Measurements from ENCODE around the gene SEMA6B.

SEMA6B gene

DNA sequence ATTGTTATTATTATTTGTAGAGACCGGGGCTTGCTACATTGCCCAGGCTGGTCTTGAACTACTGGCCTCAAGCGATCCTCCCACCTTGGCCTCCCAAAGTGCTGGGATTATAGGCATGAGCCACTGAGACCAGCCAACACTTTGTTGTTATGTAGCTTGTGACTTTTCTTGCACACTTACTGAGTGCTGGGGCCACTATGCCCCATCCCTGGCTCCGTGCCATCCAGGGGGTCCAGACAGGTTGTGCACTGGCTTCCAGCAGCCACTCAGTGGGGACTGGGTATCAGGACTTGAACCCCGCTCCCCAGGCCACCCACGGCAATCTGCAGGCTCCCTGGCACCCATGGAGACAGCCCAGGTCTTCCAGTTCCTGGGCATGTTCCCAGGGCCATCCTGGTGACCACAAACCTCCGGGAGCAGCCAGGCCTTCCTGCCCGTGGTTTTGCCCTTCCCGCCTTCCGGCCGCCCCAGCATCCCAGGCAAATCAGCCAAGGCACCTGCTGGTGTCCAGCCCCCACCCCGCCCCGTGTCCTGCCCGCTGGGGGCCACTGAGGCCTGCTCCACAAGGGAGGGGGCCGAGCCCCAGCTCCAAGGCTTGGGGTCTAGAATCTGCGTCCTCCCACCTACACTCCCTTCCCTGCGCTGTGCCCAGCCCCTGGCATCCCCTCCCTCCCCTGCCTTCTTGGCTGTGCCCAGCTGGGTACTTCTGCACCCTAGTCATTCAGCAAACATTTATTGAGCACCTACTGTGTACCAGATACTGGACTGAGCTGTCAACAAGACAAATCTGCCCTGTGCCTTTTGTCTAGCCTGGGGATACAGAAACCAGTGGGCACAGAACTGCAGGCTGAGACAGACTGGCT, 23.7 kb upstream of the SEMA6B start:
- Mint-ChIP-seq H3K4me3 (peak overlapping the region; percentile 21), H3K9me3 (no peaks in the 10 kb centered on the region), H3K36me3 (no peaks in the 10 kb centered on the region), H3K27ac (no peak overlapping the region), H3K4me1 (peaks cover 9% of the 10 kb centered on the region), H3K27me3 (peaks cover 31% of the 10 kb centered on the region)
- DNase-seq (ENCODE audit: low spot score in 2 of 2) (no peak), ATAC-seq (ENCODE audit: low read depth) (no peak)

DNA sequence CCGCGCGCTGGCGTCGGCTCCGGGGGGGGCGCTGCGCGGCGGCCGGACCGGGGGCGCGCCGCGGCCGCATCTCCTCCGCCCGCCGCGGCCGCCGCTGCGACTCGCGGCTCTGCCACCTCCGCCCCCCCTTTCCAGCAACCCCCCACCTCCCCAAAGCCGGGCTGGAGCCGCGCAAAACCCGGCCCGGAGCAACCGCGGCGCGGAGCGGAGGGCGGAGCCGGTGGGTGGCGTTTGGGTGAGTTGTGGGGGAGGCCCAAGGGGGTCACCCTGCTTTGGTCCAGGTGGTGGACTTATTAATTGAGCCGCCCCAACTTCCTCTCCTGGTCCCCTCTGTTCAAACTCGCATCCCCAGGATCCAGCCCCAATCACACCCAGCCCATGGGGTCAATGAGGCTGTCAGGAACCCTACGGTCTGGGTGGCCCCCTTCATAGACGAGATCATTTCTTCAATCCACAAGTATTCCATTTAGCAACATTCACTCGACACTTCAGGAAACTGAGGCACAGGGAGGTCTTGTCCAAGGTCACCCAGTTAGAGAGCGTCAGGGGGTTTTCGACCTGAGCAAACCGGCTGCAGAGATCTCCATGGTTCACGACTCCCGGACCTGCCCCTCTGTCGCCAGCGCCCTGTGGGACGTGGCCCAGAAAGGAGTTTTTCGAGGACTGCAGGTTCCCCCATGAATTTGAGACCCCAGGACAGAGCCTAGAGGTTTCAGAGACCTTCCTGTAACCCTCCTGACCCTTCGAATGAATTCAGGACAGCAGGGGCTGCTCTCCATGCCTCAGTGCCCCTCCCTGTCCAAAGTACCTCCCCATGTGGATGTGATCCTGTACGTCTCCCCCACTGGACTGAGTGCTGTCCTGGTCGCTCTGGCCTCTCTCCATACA, 22.4 kb upstream of the SEMA6B start:
- ATAC-seq (ENCODE audit: low read depth) (no peak), DNase-seq (ENCODE audit: low spot score in 2 of 2) (no peak)
- H3K9me3 Mint-ChIP-seq = no peaks in the 10 kb centered on the region
- no peak overlapping the region for H3K27ac Mint-ChIP-seq
- H3K4me1 Mint-ChIP-seq = peaks cover 9% of the 10 kb centered on the region
- no peaks in the 10 kb centered on the region for H3K36me3 Mint-ChIP-seq
- peak overlapping the region; percentile 56 for H3K4me3 Mint-ChIP-seq
- peaks cover 26% of the 10 kb centered on the region for H3K27me3 Mint-ChIP-seq

DNA sequence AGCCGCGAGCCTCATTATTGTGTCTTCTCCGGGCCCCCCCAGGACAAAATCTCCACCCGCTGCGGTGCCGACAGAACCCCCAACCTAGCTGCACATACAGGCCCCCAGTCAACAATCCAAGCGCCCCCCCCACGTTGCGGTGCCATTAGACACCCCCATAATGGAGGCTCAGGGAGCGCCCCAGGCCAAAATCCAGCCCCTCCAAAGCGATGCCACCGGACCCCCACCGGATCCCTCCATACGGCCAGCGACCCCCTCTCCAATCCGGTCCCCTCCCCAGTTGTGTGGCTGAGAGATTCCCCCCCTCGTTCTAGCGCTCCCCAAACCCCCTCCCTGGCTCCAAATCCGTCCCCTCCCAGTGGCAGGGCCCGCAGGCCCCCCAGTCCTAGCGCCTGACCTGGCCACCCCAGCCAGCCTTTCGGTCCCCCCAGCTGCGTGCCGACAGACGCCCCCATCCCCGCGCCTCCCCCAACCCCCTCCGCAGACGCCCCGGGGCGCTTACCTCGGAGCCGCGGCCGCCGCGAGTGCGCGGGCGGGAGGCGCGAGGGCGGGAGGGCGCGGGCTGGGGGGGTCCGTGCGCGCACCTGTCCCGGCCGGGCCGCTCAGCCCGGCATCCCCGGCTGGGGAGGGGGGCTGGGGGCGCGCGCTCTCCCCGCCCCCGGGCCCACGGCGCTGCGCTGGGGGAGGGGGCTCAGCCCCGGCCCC, 21.6 kb upstream of the SEMA6B start:
- DNase-seq (ENCODE audit: low spot score in 2 of 2) (no peak), ATAC-seq (ENCODE audit: low read depth) (peak; percentile 17)
- peaks cover 27% of the 10 kb centered on the region for H3K27me3 Mint-ChIP-seq
- H3K36me3 Mint-ChIP-seq = no peaks in the 10 kb centered on the region
- H3K9me3 Mint-ChIP-seq = no peaks in the 10 kb centered on the region
- H3K4me3 Mint-ChIP-seq = no peak overlapping the region
- H3K27ac Mint-ChIP-seq = no peak overlapping the region
- peaks cover 9% of the 10 kb centered on the region for H3K4me1 Mint-ChIP-seq

- DNase-seq (ENCODE audit: low spot score in 2 of 2) = no peak
- Mint-ChIP-seq H3K36me3 (no peaks in the 10 kb centered on the region), H3K27me3 (peaks cover 25% of the 10 kb centered on the region), H3K4me1 (peaks cover 12% of the 10 kb centered on the region), H3K27ac (no peak overlapping the region), H3K4me3 (no peak overlapping the region), H3K9me3 (no peaks in the 10 kb centered on the region)
- ATAC-seq (ENCODE audit: low read depth) = no peak
Measured at GRCh38 chr19:4580021-4580901, 20.8 kb upstream of the SEMA6B start.

GRCh38 chr19:4579389-4579788, 19.9 kb upstream of the SEMA6B start:
- no peak overlapping the region for H3K27ac Mint-ChIP-seq
- no peaks in the 10 kb centered on the region for H3K9me3 Mint-ChIP-seq
- ATAC-seq (ENCODE audit: low read depth) (no peak), DNase-seq (ENCODE audit: low spot score in 2 of 2) (no peak)
- no peaks in the 10 kb centered on the region for H3K36me3 Mint-ChIP-seq
- peaks cover 12% of the 10 kb centered on the region for H3K4me1 Mint-ChIP-seq
- H3K4me3 Mint-ChIP-seq = no peak overlapping the region
- peaks cover 23% of the 10 kb centered on the region for H3K27me3 Mint-ChIP-seq

- peaks cover 24% of the 10 kb centered on the region for H3K27me3 Mint-ChIP-seq
- no peaks in the 10 kb centered on the region for H3K36me3 Mint-ChIP-seq
- H3K27ac Mint-ChIP-seq = no peak overlapping the region
- no peak for DNase-seq (ENCODE audit: low spot score in 2 of 2)
- peaks cover 12% of the 10 kb centered on the region for H3K4me1 Mint-ChIP-seq
- ATAC-seq (ENCODE audit: low read depth) = no peak
- no peaks in the 10 kb centered on the region for H3K9me3 Mint-ChIP-seq
- H3K4me3 Mint-ChIP-seq = no peak overlapping the region
Measured at GRCh38 chr19:4578552-4579248, 19.2 kb upstream of the SEMA6B start.

DNA sequence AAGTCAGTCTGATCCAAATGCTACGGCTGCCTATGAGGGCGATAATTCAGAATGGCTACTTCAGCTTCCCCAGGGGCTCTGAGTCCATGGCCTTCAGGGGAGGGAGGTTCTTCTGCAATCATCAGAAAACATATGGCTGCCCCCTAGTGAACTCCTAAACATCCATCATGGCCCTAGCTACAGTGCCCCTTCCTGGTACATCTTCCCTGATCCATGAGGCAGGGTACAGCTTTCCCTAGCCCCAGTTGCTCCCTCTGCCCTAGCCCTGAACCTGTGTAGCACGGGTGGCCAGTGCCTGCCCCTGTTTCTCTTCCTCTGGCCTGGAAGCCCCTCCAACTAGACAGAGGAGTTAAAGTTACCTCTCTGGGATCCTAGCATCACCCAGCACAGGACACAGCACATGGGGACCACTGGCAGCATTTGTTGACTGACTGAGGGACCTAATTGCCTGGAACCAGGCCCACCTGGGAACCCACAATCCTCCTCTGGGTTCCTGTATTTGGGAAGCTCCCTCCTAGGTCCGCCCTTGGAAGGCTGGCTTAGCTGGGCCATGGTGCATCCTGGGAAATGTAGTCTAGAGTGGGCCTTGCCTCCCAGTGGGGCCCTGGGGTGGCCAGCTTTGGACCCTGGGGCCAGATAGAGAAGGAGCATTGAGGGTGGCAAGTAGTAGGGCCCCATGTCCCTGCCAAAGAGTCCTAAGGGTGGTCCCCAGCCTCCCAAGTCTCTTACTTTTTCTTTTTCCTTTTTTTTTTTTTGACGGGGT, 17.7 kb upstream of the SEMA6B start:
- Mint-ChIP-seq H3K36me3 (no peaks in the 10 kb centered on the region), H3K27me3 (peaks cover 21% of the 10 kb centered on the region), H3K4me3 (no peak overlapping the region), H3K27ac (no peak overlapping the region), H3K4me1 (peaks cover 7% of the 10 kb centered on the region), H3K9me3 (no peaks in the 10 kb centered on the region)
- DNase-seq (ENCODE audit: low spot score in 2 of 2) (no peak), ATAC-seq (ENCODE audit: low read depth) (no peak)

- peak; percentile 46 for ATAC-seq (ENCODE audit: low read depth)
- Mint-ChIP-seq H3K9me3 (no peaks in the 10 kb centered on the region), H3K27me3 (peaks cover 17% of the 10 kb centered on the region), H3K4me3 (no peak overlapping the region), H3K27ac (no peak overlapping the region), H3K4me1 (peaks cover 3% of the 10 kb centered on the region), H3K36me3 (no peaks in the 10 kb centered on the region)
- DNase-seq (ENCODE audit: low spot score in 2 of 2) = peak; percentile 69 to 80
Measured at GRCh38 chr19:4576016-4576933, 16.8 kb upstream of the SEMA6B start.

DNA sequence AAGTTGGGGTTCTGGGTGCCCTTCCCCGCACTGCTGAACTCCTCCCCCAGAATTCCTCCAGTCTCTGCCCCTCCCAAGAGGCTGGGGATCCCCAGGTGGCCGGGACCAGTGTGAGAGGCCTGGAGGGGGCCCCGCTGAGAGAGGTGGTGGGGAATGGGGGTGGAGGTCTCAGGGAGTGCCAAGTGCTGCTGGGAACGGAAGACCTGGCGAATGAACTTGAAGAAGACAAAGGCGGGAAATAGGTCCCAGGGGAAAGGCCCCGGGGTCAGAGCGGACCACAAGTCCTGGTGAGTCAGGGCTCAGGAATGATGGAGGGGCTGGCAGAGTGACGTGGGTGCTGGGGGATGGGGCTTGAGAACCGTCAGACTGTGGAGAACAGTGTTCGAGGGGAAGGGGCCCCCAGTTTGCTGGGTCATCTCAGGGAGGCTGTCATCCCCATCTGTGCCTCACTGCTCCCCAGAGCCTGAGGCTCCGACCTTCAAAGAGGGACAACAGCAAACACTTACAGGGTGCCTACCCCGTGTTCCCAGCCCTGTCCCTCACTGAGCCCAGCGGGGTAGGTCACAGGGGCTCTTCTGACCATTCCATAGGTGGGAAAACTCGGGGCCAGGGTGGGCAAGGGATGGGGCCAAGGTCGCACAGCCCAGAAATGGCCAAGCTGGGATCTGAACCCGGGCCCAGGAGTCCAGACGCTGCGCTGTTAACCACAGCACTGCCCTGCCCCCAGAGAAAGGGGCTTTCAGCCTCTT, 16.0 kb upstream of the SEMA6B start:
- H3K36me3 Mint-ChIP-seq = no peaks in the 10 kb centered on the region
- H3K4me3 Mint-ChIP-seq = no peak overlapping the region
- no peak for ATAC-seq (ENCODE audit: low read depth)
- H3K4me1 Mint-ChIP-seq = peaks cover 3% of the 10 kb centered on the region
- no peak overlapping the region for H3K27ac Mint-ChIP-seq
- no peak for DNase-seq (ENCODE audit: low spot score in 2 of 2)
- peaks cover 20% of the 10 kb centered on the region for H3K27me3 Mint-ChIP-seq
- H3K9me3 Mint-ChIP-seq = no peaks in the 10 kb centered on the region

- Mint-ChIP-seq H3K36me3 (no peaks in the 10 kb centered on the region), H3K27ac (no peak overlapping the region), H3K27me3 (peaks cover 17% of the 10 kb centered on the region), H3K9me3 (no peaks in the 10 kb centered on the region), H3K4me1 (peaks cover 3% of the 10 kb centered on the region), H3K4me3 (no peak overlapping the region)
- no peak for ATAC-seq (ENCODE audit: low read depth)
- DNase-seq (ENCODE audit: low spot score in 2 of 2) = no peak
Measured at GRCh38 chr19:4573682-4574081, 14.2 kb upstream of the SEMA6B start.

DNA sequence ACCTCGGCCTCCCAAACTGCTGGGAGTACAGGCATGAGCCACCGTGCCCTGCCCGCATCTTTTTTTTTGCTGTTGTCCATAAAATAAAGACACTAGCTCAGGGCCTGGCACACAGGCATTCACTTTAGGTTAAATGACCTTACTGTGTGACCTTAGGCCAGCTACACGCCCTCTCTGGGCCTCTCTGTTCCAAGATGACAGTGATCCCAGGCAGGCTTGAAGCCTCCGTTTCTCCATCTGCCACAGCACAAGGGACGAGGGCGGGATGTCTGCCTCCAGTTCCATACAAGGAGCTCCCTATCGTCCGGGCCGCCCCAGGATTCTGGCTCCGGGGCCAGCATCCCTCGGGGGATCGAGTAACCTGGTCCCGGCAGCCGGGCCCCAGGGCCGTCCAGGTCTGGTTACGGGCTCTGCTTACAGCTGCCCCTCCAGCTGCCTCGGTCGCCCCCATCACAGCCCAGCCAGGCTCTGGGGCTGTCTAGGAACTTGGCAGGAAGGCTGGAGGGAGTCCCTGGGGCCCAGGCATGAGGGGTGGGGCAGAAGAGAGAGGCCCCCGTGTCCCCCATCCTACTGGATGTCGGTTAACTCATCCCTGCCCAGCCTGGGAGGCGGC, 11.9 kb upstream of the SEMA6B start:
- Mint-ChIP-seq H3K4me3 (no peak overlapping the region), H3K27me3 (peaks cover 22% of the 10 kb centered on the region), H3K27ac (no peak overlapping the region), H3K36me3 (no peaks in the 10 kb centered on the region), H3K9me3 (no peaks in the 10 kb centered on the region), H3K4me1 (peaks cover 8% of the 10 kb centered on the region)
- DNase-seq (ENCODE audit: low spot score in 2 of 2) (no peak), ATAC-seq (ENCODE audit: low read depth) (no peak)

Measured in memory B cell (primary cell).